CD14-positive monocyte (primary cell): Measurements from ENCODE around the gene RAB12. TPM values are rescaled to one million over a fixed set of nuclear protein-coding genes. Genes with fewer than 3 reads are reported as not detected.

Experiments used
- DNase-seq, 3 donors: peaks; one replicate each; pipeline ENCODE4 v3.0.0-alpha.2; 2011 to 2022
- H2AFZ ChIP-seq: 2 replicates; pipeline ENCODE4 v1.6.0; 2012; ENCODE audit warnings: mild to moderate bottlenecking, low read depth, low read length, inconsistent platforms; ENCODE audit not compliant: insufficient read depth, poor library complexity, severe bottlenecking
- H3K27ac ChIP-seq, 2 donors: 1 replicate in 1 of 2; 2 replicates in 1 of 2; pipeline ENCODE4 v1.5.1; 2012 to 2013; ENCODE audit warnings: low read length in 2 of 2, control low read depth in 1 of 2, inconsistent platforms in 1 of 2, low read depth in 1 of 2, mild to moderate bottlenecking in 1 of 2
- H3K27me3 ChIP-seq, 2 donors: one replicate each; pipeline versions ENCODE4 v1.6.0 to v1.6.1; 2011 to 2013; ENCODE audit warnings: low read length in 2 of 2; ENCODE audit not compliant: control insufficient read depth in 2 of 2, insufficient read depth in 2 of 2
- H3K36me3 ChIP-seq, 2 donors: replicated peaks in 1 of 2; 1 replicate in 1 of 2; 2 replicates in 1 of 2; pipeline versions ENCODE4 v1.5.1 to v1.6.1; 2012 to 2013; ENCODE audit warnings: low read length in 2 of 2, control low read depth in 1 of 2, inconsistent platforms in 1 of 2, mild to moderate bottlenecking in 1 of 2; ENCODE audit not compliant: insufficient read depth in 2 of 2, control insufficient read depth in 1 of 2
- H3K4me1 ChIP-seq, 2 donors: 1 replicate in 1 of 2; 2 replicates in 1 of 2; pipeline versions ENCODE4 v1.5.1 to v1.6.1; 2012 to 2013; ENCODE audit warnings: low read length in 2 of 2, control low read depth in 1 of 2, inconsistent platforms in 1 of 2, mild to moderate bottlenecking in 1 of 2, moderate library complexity in 1 of 2; ENCODE audit not compliant: insufficient read depth in 2 of 2, control insufficient read depth in 1 of 2
- H3K4me2 ChIP-seq: replicated peaks from 2 replicates; pipeline ENCODE3; 2012; ENCODE audit warnings: low read length, moderate library complexity, mild to moderate bottlenecking; ENCODE audit not compliant: poor library complexity, severe bottlenecking; ENCODE audit errors: extremely low read depth
- H3K4me3 ChIP-seq, 3 experiments: fragments of 200-600 bp in 1 of 3; sonication (generic) in 1 of 3; replicated peaks in 1 of 3; 1 replicate in 2 of 3; 2 replicates in 1 of 3; pipeline ENCODE4 v1.5.1; 2011 to 2013; ENCODE audit warnings: low read length in 3 of 3, mild to moderate bottlenecking in 3 of 3, control low read depth in 2 of 3, low read depth in 2 of 3, inconsistent platforms in 1 of 3, moderate library complexity in 1 of 3
- H3K79me2 ChIP-seq: 2 replicates; pipeline ENCODE4 v1.6.0; 2012; ENCODE audit warnings: mild to moderate bottlenecking, control low read depth, inconsistent platforms, low read length, moderate library complexity; ENCODE audit not compliant: insufficient read depth
- H3K9ac ChIP-seq: 2 replicates; pipeline ENCODE4 v1.6.0; 2017; ENCODE audit warnings: low read length, mild to moderate bottlenecking; ENCODE audit not compliant: insufficient read depth, poor library complexity, severe bottlenecking
- H3K9me3 ChIP-seq, 2 donors: replicated peaks in 1 of 2; 1 replicate in 1 of 2; 2 replicates in 1 of 2; pipeline versions ENCODE4 v1.5.1 to v1.6.1; 2012 to 2013; ENCODE audit warnings: low read length in 2 of 2, control low read depth in 1 of 2; ENCODE audit not compliant: control insufficient read depth in 1 of 2, insufficient read depth in 1 of 2
- H4K20me1 ChIP-seq: 2 replicates; pipeline ENCODE4 v1.6.0; 2012; ENCODE audit warnings: mild to moderate bottlenecking, low read length, control low read depth, moderate library complexity; ENCODE audit not compliant: insufficient read depth
- H3K27ac Mint-ChIP-seq, 7 donors: one replicate each; pipeline ENCODE4 v1.8.0; 2020; ENCODE audit warnings: mild to moderate bottlenecking in 7 of 7, mixed read lengths in 7 of 7, moderate library complexity in 6 of 7, inconsistent platforms in 2 of 7
- H3K27me3 Mint-ChIP-seq, 3 donors: one replicate each; pipeline ENCODE4 v1.8.0; 2021 to 2022; ENCODE audit warnings: low read depth in 3 of 3, mild to moderate bottlenecking in 3 of 3, mixed read lengths in 3 of 3, moderate library complexity in 3 of 3, inconsistent platforms in 1 of 3
- H3K36me3 Mint-ChIP-seq, 2 donors: one replicate each; pipeline ENCODE4 v1.8.0; 2020; ENCODE audit warnings: mixed read lengths in 2 of 2, inconsistent platforms in 1 of 2, mild to moderate bottlenecking in 1 of 2
- H3K4me1 Mint-ChIP-seq: one replicate; pipeline ENCODE4 v1.8.0; 2020; ENCODE audit warnings: mild to moderate bottlenecking, mixed read lengths
- H3K4me3 Mint-ChIP-seq, 2 donors: one replicate each; pipeline ENCODE4 v1.8.0; 2020; ENCODE audit warnings: mild to moderate bottlenecking in 2 of 2, mixed read lengths in 2 of 2, moderate library complexity in 1 of 2
- H3K9me3 Mint-ChIP-seq, 7 donors: one replicate each; pipeline ENCODE4 v1.8.0; 2020 to 2022; ENCODE audit warnings: mixed read lengths in 7 of 7, mild to moderate bottlenecking in 6 of 7, moderate library complexity in 6 of 7, inconsistent platforms in 2 of 7
- WGBS: methylation state at CpG from one replicate; pipeline ENCODE4 v1.1.5; 2013; ENCODE audit warnings: missing lambda C conversion rate; ENCODE audit not compliant: insufficient coverage; 5-methylcytosine and 5-hydroxymethylcytosine counted together
- intact Hi-C, 2 donors: fragments of 100-400 bp; cut with micrococcal nuclease; formaldehyde crosslinking; loops; one replicate each; pipeline versions ENCODE4 v1.15.0 to v1.15.1; 2023
- polyA plus RNA-seq, 3 donors: library from polyadenylated mRNA; depleted of rRNA in 1 of 3; unstranded in 2 of 3; stranded (reverse) in 1 of 3; fragments of 300-500 nt in 2 of 3; fragments of >200 nt in 1 of 3; fragmentation: Illumina TruSeq in 2 of 3; gene quantifications; 1 replicate in 2 of 3; 2 replicates in 1 of 3; pipeline ENCODE4 v1.2.3, GENCODE V29; 2012 to 2021
- TF ChIP-seq, protein P1 (sequence below): fragments of 200-600 bp; IDR thresholded peaks from one replicate; pipeline ENCODE4 v1.8.0; 2022; ENCODE audit warnings: antibody characterized with exemption, mild to moderate bottlenecking

Gene RAB12
- polyA plus RNA-seq, 3 donors: 0.15 to 22.1 (median 0.16) TPM

DNA sequence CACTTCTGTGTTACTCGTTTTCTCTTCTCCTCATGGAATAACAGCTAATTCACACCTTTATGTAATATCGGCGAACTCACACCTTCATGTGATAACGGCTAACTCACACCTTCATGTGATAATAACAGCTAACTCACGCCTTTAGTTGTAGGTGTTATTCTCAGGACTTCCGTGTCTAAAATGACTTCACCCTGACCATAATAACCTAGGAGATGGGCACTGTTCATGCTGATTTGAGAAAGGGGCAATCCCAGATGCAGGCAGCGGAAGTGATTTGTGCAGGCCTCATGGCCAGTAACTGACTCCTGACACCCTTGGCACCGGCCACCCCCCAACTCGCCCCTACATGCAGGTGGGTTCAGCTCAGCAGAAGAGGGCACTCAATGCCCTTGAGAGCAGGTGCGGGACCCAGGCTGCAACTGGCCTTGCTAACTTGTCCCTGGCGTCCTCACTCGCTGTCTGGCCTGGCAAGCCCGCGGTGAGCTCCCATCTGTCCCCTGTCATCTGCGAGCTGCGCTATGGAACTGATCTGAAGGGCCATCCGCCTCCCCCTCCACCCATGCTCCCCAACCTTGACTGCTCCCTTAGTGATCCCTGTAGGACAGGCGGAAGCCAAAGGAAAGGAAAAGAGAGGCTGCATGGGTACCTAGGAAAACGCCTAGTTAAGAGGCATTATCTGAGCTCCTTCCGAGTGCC is 53.5 kb downstream of the RAB12 start:
- Mint-ChIP-seq H3K4me1 (peaks cover 8% of the 10 kb centered on the region), H3K9me3 (peaks cover 0 to 2% (median 0%) of the 10 kb centered on the region in 7 donors), H3K27me3 (peaks cover 8 to 14% (median 12%) of the 10 kb centered on the region in 3 donors), H3K36me3 (no peaks in the 10 kb centered on the region), H3K27ac (no peak overlapping the region), H3K4me3 (no peak overlapping the region)
- intact Hi-C loops: no loop called here
- Histone ChIP-seq H3K9me3 (no peaks in the 10 kb centered on the region), H3K36me3 (no peaks in the 10 kb centered on the region), H3K79me2 (no peaks in the 10 kb centered on the region), H3K27me3 (peaks cover 0 to 4% of the 10 kb centered on the region in 2 donors), H2AFZ (no peak overlapping the region), H3K9ac (no peak overlapping the region), H3K4me2 (no peak overlapping the region), H3K27ac (no peak overlapping the region), H3K4me1 (peaks cover 0 to 3% of the 10 kb centered on the region in 2 donors), H3K4me3 (no peak overlapping the region), H4K20me1 (no peaks in the 10 kb centered on the region)
- DNase-seq: no peak
- TF ChIP-seq, protein P1, sequence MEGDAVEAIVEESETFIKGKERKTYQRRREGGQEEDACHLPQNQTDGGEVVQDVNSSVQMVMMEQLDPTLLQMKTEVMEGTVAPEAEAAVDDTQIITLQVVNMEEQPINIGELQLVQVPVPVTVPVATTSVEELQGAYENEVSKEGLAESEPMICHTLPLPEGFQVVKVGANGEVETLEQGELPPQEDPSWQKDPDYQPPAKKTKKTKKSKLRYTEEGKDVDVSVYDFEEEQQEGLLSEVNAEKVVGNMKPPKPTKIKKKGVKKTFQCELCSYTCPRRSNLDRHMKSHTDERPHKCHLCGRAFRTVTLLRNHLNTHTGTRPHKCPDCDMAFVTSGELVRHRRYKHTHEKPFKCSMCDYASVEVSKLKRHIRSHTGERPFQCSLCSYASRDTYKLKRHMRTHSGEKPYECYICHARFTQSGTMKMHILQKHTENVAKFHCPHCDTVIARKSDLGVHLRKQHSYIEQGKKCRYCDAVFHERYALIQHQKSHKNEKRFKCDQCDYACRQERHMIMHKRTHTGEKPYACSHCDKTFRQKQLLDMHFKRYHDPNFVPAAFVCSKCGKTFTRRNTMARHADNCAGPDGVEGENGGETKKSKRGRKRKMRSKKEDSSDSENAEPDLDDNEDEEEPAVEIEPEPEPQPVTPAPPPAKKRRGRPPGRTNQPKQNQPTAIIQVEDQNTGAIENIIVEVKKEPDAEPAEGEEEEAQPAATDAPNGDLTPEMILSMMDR: no peak
- 87% methylated on average over 10 of the region's 20 CpGs for WGBS

DNA sequence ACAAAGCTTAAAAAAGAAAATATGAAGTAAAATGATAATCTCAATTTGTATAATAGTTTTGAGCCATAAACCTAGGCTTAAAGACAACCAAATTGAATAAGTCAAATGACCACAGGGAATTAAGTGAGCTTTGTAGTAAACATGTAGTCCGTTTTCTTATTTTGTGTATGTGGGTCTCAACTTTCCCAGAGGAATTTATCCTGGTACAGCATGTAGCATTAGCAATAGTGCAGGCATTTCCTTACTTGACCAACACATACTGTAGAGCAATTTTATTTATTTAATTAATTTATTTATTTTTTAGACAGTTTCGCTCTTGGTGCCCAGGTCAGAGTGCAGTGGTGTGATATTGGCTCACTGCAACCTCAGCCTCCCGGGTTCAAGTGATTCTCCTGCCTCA is 58.6 kb downstream of the RAB12 start:
- no peak overlapping the region for H3K4me2 ChIP-seq
- H3K36me3 ChIP-seq: no peaks in the 10 kb centered on the region
- no peaks in the 10 kb centered on the region for H4K20me1 ChIP-seq
- Mint-ChIP-seq H3K4me1 (no peaks in the 10 kb centered on the region), H3K4me3 (no peak overlapping the region), H3K9me3 (peaks cover 0 to 2% (median 0%) of the 10 kb centered on the region in 7 donors), H3K27me3 (peaks cover 0 to 4% (median 3%) of the 10 kb centered on the region in 3 donors), H3K36me3 (no peaks in the 10 kb centered on the region), H3K27ac (no peak overlapping the region)
- H3K4me1 ChIP-seq: no peaks in the 10 kb centered on the region
- H3K27me3 ChIP-seq: no peaks in the 10 kb centered on the region
- no peak overlapping the region for H3K4me3 ChIP-seq
- no peak for DNase-seq
- H2AFZ ChIP-seq: no peak overlapping the region
- H3K79me2 ChIP-seq: no peaks in the 10 kb centered on the region
- intact Hi-C loops: no loop called here
- H3K27ac ChIP-seq: no peak overlapping the region
- no peak overlapping the region for H3K9ac ChIP-seq
- H3K9me3 ChIP-seq: no peaks in the 10 kb centered on the region
- WGBS: 100% methylated on average over 2 of the region's 3 CpGs
- TF ChIP-seq, protein P1: no peak
